ENCODE results near the gene EIF4G3. TPM values are rescaled to one million over a fixed set of nuclear protein-coding genes. Genes with fewer than 3 reads are reported as not detected.

EIF4G3 gene
- total RNA-seq, 1 experiment from 2014 or later, result 55.4 TPM

DNA sequence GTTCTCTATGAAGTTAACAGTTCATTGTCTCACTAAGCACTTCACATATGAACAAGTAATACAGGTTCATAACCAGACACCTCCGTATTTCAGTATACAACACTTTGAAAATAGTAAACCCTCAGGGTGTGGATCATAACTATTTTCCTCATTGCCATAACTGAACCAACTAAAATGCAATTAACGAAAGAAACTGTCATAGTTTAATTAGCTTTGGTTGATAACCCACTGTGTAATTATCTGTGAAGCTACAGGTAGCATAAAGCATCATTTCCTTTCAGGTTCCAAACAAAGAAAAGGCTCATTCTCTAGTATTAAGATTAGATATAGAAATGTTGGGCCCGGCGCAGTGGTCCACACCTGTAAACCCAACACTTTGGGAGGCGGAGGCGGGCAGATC lies 58.5 kb downstream of the EIF4G3 start:
- H3K27ac Mint-ChIP-seq (ENCODE audit: unreplicated experiment), result no peak overlapping the region
- no peaks in the 10 kb centered on the region for H3K4me1 Mint-ChIP-seq (ENCODE audit: low read depth, unreplicated experiment)
- BruUV-seq (replicated peaks), result no TSS peak
- H3K27me3 Mint-ChIP-seq (ENCODE audit: insufficient read depth, unreplicated experiment), result no peaks in the 10 kb centered on the region
- Histone ChIP-seq H3K27me3 (replicated peaks; ENCODE audit: control insufficient read depth, insufficient read depth, low read length) (no peaks in the 10 kb centered on the region), H3K4me1 (no peaks in the 10 kb centered on the region; the same call in none of the 2 replicates), H3K4me3 (ENCODE audit: low read depth, low read length) (no peak overlapping the region), H3K36me3 (ENCODE audit: control insufficient read depth, insufficient read depth, low read length) (no peaks in the 10 kb centered on the region), H3K9me3 (no peaks in the 10 kb centered on the region)
- CTCF ChIA-PET, result interaction anchor here (0.7 kb wide), 1 partner anchor 74 kb away, joined by 8 read pairs; no protein-coding TSS in a partner anchor
- POLR2A ChIA-PET, result interaction anchor here (0.7 kb wide), 1 partner anchor 50 kb away, joined by 4 read pairs; no protein-coding TSS in a partner anchor
- no peak for TF ChIP-seq CTCF (IDR thresholded peaks at IDR 0.05; ENCODE audit: insufficient read depth in 1 of 2, low read depth in 1 of 2, low read length in 1 of 2, severe bottlenecking in 1 of 2, unreplicated experiment in 1 of 2)
- no peak for DNase-seq
- peaks cover 20% of the 10 kb centered on the region for H3K36me3 Mint-ChIP-seq (ENCODE audit: insufficient read depth, unreplicated experiment)
- intact Hi-C loops (cut with micrococcal nuclease; ENCODE audit: unreplicated experiment), result no loop called here
- no peaks in the 10 kb centered on the region for H3K9me3 Mint-ChIP-seq (ENCODE audit: unreplicated experiment)
- no peak overlapping the region for H3K4me3 Mint-ChIP-seq (ENCODE audit: unreplicated experiment)

GRCh38 chr1:21117597-21118001 lies 59.1 kb downstream of the EIF4G3 start:
- Histone ChIP-seq H3K36me3 (ENCODE audit: control insufficient read depth, insufficient read depth, low read length) (no peaks in the 10 kb centered on the region), H3K4me3 (ENCODE audit: low read depth, low read length) (no peak overlapping the region), H3K4me1 (no peaks in the 10 kb centered on the region; the same call in none of the 2 replicates), H3K27me3 (replicated peaks; ENCODE audit: control insufficient read depth, insufficient read depth, low read length) (no peaks in the 10 kb centered on the region), H3K9me3 (no peaks in the 10 kb centered on the region)
- H3K36me3 Mint-ChIP-seq (ENCODE audit: insufficient read depth, unreplicated experiment), result peaks cover 17% of the 10 kb centered on the region
- H3K4me3 Mint-ChIP-seq (ENCODE audit: unreplicated experiment), result no peak overlapping the region
- CTCF ChIA-PET, result interaction anchor here (0.7 kb wide), 1 partner anchor 75 kb away, joined by 8 read pairs; no protein-coding TSS in a partner anchor
- no peaks in the 10 kb centered on the region for H3K27me3 Mint-ChIP-seq (ENCODE audit: insufficient read depth, unreplicated experiment)
- DNase-seq, result no peak
- no peaks in the 10 kb centered on the region for H3K4me1 Mint-ChIP-seq (ENCODE audit: low read depth, unreplicated experiment)
- no peak overlapping the region for H3K27ac Mint-ChIP-seq (ENCODE audit: unreplicated experiment)
- POLR2A ChIA-PET, result interaction anchor here (0.7 kb wide), 1 partner anchor 50 kb away, joined by 4 read pairs; no protein-coding TSS in a partner anchor
- intact Hi-C loops (cut with micrococcal nuclease; ENCODE audit: unreplicated experiment), result no loop called here
- TF ChIP-seq CTCF (IDR thresholded peaks at IDR 0.05; ENCODE audit: insufficient read depth in 1 of 2, low read depth in 1 of 2, low read length in 1 of 2, severe bottlenecking in 1 of 2, unreplicated experiment in 1 of 2), result no peak
- no TSS peak for BruUV-seq (replicated peaks)
- no peaks in the 10 kb centered on the region for H3K9me3 Mint-ChIP-seq (ENCODE audit: unreplicated experiment)

DNA sequence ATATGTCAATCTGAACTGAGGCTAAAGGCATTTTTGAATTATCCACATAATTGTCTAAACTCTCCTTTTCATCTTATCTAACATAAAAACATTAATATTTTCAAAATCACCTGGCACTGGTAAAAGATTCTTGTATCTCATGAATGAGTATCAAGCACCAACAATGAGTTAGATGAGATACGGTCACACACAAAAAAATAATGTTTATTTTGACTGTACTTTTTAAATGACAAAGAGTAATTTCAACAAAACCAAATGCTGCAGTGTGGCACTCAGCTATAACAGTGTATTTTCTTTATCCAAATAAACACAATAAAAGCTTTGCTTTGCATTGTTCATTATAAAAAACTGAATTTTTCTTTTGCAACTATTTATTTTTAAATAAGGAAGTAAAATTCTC lies 59.5 kb downstream of the EIF4G3 start:
- H3K27me3 ChIP-seq (replicated peaks; ENCODE audit: control insufficient read depth, insufficient read depth, low read length), result no peaks in the 10 kb centered on the region
- no peak overlapping the region for H3K27ac Mint-ChIP-seq (ENCODE audit: unreplicated experiment)
- no TSS peak for BruUV-seq (replicated peaks)
- H3K36me3 ChIP-seq (ENCODE audit: control insufficient read depth, insufficient read depth, low read length), result no peaks in the 10 kb centered on the region
- H3K4me1 Mint-ChIP-seq (ENCODE audit: low read depth, unreplicated experiment), result no peaks in the 10 kb centered on the region
- POLR2A ChIA-PET, result no interaction called here
- H3K4me3 Mint-ChIP-seq (ENCODE audit: unreplicated experiment), result no peak overlapping the region
- H3K9me3 Mint-ChIP-seq (ENCODE audit: unreplicated experiment), result no peaks in the 10 kb centered on the region
- H3K36me3 Mint-ChIP-seq (ENCODE audit: insufficient read depth, unreplicated experiment), result peaks cover 17% of the 10 kb centered on the region
- no peak overlapping the region for H3K4me3 ChIP-seq (ENCODE audit: low read depth, low read length)
- no peak for DNase-seq
- no peak for TF ChIP-seq CTCF (IDR thresholded peaks at IDR 0.05; ENCODE audit: insufficient read depth in 1 of 2, low read depth in 1 of 2, low read length in 1 of 2, severe bottlenecking in 1 of 2, unreplicated experiment in 1 of 2)
- intact Hi-C loops (cut with micrococcal nuclease; ENCODE audit: unreplicated experiment), result no loop called here
- H3K9me3 ChIP-seq, result no peaks in the 10 kb centered on the region
- no peaks in the 10 kb centered on the region for H3K27me3 Mint-ChIP-seq (ENCODE audit: insufficient read depth, unreplicated experiment)
- no peaks in the 10 kb centered on the region; the same call in none of the 2 replicates for H3K4me1 ChIP-seq
- CTCF ChIA-PET, result no interaction called here
